Parathyroid adenoma (tissue), 2 donors: ENCODE data around the gene TTC27.

ENCODE experiments used
- H2AFZ ChIP-seq: fragments of 300-600 bp; sonication (generic); one replicate; pipeline ENCODE4 v1.7.0; 2017; ENCODE audit warnings: antibody characterized with exemption, mild to moderate bottlenecking
- H3K27ac ChIP-seq: fragments of 300-600 bp; sonication (generic); one replicate; pipeline ENCODE4 v1.7.0; 2017
- H3K27me3 ChIP-seq: fragments of 300-600 bp; sonication (generic); one replicate; pipeline ENCODE4 v1.7.0; 2017; ENCODE audit warnings: low read length; ENCODE audit not compliant: control insufficient read depth, insufficient read depth
- H3K36me3 ChIP-seq: fragments of 300-600 bp; sonication (generic); one replicate; pipeline ENCODE4 v1.7.0; 2017; ENCODE audit warnings: low read length; ENCODE audit not compliant: control insufficient read depth, insufficient read depth
- H3K4me1 ChIP-seq: fragments of 300-600 bp; sonication (generic); one replicate; pipeline ENCODE4 v1.7.0; 2017; ENCODE audit warnings: control low read depth
- H3K4me2 ChIP-seq: fragments of 300-600 bp; sonication (generic); one replicate; pipeline ENCODE4 v1.7.0; 2017; ENCODE audit warnings: low read length
- H3K4me3 ChIP-seq: fragments of 300-600 bp; sonication (generic); one replicate; pipeline ENCODE4 v1.7.0; 2017; ENCODE audit warnings: low read depth, low read length
- H3K79me2 ChIP-seq: fragments of 300-600 bp; sonication (generic); one replicate; pipeline ENCODE4 v1.7.0; 2017; ENCODE audit warnings: control low read depth
- H3K9ac ChIP-seq: fragments of 300-600 bp; sonication (generic); one replicate; pipeline ENCODE4 v1.7.0; 2017; ENCODE audit warnings: mild to moderate bottlenecking
- H3K9me3 ChIP-seq: fragments of 300-600 bp; sonication (generic); one replicate; pipeline ENCODE4 v1.7.0; 2017; ENCODE audit warnings: low read length; ENCODE audit not compliant: control insufficient read depth
- TF ChIP-seq, protein P1 (sequence below): fragments of 300-600 bp; sonication (generic); IDR thresholded peaks from one replicate; pipeline ENCODE4 v1.7.0; 2017; ENCODE audit warnings: antibody characterized with exemption, mild to moderate bottlenecking
- donor health status: primary hyperparathyroidism.

TTC27 gene

DNA sequence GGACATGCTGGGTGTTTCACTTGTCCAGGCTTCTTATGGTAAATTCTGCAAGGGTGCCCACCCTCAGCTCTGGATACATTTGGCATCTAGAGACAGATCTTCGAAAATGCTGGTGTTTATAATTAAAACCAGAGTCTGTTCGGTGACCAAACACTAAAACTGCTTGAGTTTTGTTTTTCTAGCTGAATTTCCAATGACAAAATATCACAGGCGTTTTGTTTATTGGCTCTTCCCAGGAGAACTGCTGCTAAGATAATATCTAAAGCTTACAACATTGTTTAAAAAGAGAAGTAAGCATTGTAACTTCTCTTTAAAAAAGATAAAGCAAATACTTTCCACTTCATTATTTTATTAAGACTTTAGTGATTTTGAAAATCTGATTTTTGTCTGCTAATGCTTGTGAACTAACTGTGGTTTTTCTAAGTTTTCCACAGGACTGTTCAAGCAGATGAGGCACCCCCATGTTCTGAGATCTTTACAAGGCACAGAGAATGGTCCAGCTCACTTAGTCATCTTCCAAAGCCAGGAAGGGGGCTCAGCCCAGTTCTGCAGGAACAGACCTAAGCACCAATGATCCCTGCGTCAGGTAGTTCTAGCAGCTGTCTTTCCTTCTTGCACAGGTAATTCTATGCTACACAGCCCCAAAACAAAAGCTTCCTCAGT lies 224.1 kb downstream of the TTC27 start:
- TF ChIP-seq, protein P1, sequence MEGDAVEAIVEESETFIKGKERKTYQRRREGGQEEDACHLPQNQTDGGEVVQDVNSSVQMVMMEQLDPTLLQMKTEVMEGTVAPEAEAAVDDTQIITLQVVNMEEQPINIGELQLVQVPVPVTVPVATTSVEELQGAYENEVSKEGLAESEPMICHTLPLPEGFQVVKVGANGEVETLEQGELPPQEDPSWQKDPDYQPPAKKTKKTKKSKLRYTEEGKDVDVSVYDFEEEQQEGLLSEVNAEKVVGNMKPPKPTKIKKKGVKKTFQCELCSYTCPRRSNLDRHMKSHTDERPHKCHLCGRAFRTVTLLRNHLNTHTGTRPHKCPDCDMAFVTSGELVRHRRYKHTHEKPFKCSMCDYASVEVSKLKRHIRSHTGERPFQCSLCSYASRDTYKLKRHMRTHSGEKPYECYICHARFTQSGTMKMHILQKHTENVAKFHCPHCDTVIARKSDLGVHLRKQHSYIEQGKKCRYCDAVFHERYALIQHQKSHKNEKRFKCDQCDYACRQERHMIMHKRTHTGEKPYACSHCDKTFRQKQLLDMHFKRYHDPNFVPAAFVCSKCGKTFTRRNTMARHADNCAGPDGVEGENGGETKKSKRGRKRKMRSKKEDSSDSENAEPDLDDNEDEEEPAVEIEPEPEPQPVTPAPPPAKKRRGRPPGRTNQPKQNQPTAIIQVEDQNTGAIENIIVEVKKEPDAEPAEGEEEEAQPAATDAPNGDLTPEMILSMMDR: no peak
- H3K36me3 ChIP-seq: no peaks in the 10 kb centered on the region
- H3K79me2 ChIP-seq: no peaks in the 10 kb centered on the region
- H3K9ac ChIP-seq: no peak overlapping the region
- H3K27ac ChIP-seq: no peak overlapping the region
- no peak overlapping the region for H3K4me2 ChIP-seq
- no peak overlapping the region for H2AFZ ChIP-seq
- no peaks in the 10 kb centered on the region for H3K4me1 ChIP-seq
- H3K4me3 ChIP-seq: no peak overlapping the region
- H3K27me3 ChIP-seq: no peaks in the 10 kb centered on the region
- H3K9me3 ChIP-seq: peaks cover 2% of the 10 kb centered on the region

DNA sequence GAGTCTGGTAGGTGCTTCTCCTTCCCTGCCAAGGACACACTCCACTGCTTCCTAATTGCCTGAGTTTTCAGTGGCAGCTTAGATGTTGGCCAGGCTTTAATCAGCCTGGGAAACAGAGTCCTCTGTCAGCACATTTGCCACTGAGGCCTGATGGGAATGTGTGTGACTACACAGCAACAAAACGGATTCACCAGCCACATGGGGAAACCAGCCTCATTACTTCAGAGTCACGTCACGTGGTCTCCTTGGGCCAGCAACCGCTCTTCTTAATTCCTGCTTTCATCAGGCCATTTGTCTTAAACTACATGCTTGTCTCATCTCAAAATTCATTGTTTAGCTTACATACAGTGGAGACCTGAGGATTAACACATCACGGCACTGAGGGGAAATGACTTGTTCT lies 225.0 kb downstream of the TTC27 start:
- Histone ChIP-seq H3K9me3 (peaks cover 2% of the 10 kb centered on the region), H3K79me2 (no peaks in the 10 kb centered on the region), H3K36me3 (no peaks in the 10 kb centered on the region), H3K27me3 (no peaks in the 10 kb centered on the region), H3K9ac (no peak overlapping the region), H2AFZ (no peak overlapping the region), H3K4me3 (no peak overlapping the region), H3K4me1 (no peaks in the 10 kb centered on the region), H3K27ac (no peak overlapping the region), H3K4me2 (no peak overlapping the region)
- TF ChIP-seq, protein P1: no peak

DNA sequence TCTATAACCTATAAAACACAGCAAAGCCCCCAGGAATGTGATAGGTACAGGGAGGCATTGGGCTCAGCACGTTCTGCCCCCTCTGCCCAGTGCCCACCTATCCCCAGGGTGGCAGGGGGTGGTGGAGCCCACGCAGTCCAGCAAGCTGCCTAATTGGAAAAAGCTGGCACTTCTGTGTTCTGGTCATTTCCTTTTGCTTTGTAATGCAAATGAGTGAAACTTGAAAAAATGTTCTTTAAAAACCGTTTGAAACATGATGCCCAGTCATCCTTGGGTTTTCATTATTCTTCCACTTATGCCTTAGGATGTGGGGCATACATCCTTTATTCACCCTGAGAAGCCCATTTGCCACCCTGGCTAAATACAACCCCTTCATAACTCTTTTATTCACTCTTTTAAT lies 229.0 kb downstream of the TTC27 start:
- no peak overlapping the region for H3K4me3 ChIP-seq
- H3K27me3 ChIP-seq: no peaks in the 10 kb centered on the region
- H3K27ac ChIP-seq: no peak overlapping the region
- H3K9me3 ChIP-seq: peaks cover 2% of the 10 kb centered on the region
- H2AFZ ChIP-seq: no peak overlapping the region
- no peak overlapping the region for H3K9ac ChIP-seq
- TF ChIP-seq, protein P1: no peak
- H3K4me1 ChIP-seq: no peaks in the 10 kb centered on the region
- no peaks in the 10 kb centered on the region for H3K79me2 ChIP-seq
- no peak overlapping the region for H3K4me2 ChIP-seq
- no peaks in the 10 kb centered on the region for H3K36me3 ChIP-seq

DNA sequence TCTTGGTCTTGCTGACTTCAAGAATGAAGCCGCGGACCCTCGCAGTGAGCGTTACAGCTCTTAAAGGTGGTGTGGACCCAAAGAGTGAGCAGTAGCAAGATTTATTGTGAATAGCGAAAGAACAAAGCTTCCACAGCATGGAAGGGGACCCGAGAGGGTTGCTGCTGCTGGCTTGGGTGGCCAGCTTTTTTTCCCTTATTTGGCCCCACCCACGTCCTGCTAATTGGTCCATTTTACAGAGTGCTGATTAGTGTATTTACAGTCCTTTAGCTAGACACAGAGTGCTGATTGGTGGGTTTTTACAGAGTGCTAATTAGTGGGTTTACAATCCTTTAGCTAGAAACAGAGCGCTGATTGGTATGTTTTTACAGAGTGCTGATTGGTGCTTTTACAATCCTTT lies 230.9 kb downstream of the TTC27 start:
- Histone ChIP-seq H3K4me2 (no peak overlapping the region), H3K4me3 (no peak overlapping the region), H3K4me1 (no peaks in the 10 kb centered on the region), H3K9me3 (peaks cover 2% of the 10 kb centered on the region), H3K27me3 (no peaks in the 10 kb centered on the region), H3K9ac (no peak overlapping the region), H2AFZ (no peak overlapping the region), H3K79me2 (no peaks in the 10 kb centered on the region), H3K36me3 (no peaks in the 10 kb centered on the region), H3K27ac (no peak overlapping the region)
- TF ChIP-seq, protein P1: no peak

DNA sequence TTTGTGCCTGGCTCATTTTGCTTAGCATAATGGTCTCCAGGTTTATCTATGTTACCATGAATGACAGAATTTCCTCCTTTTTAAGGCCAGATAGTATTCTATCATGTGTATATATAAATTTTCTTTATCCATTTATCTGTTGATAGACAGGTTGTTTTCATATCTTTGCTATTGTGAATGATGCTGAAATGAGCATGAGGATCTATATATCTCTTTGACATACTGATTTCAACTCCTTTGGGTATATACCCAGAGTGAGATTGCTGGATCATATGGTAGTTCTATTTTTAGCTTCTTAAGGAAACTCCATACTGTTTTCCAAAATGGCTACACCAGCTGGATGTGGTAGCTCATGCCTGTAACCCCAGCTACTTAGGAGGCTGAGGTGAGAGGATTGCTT lies 232.5 kb downstream of the TTC27 start:
- Histone ChIP-seq H3K79me2 (no peaks in the 10 kb centered on the region), H3K27me3 (no peaks in the 10 kb centered on the region), H3K36me3 (no peaks in the 10 kb centered on the region), H3K4me1 (no peaks in the 10 kb centered on the region), H2AFZ (no peak overlapping the region), H3K4me2 (no peak overlapping the region), H3K9me3 (no peaks in the 10 kb centered on the region), H3K27ac (no peak overlapping the region), H3K9ac (no peak overlapping the region), H3K4me3 (no peak overlapping the region)
- TF ChIP-seq, protein P1: no peak
